GM12872 (cell line): ENCODE results near the gene VSIG10L.
A peak's percentile ranks its signal among the peaks of the same experiment; 100 is the strongest.

Experiments
- CTCF ChIP-seq: IDR thresholded peaks from 3 replicates; pipeline ENCODE4 v1.5.1; 2011; ENCODE audit warnings: low read depth, mild to moderate bottlenecking, low read length, moderate library complexity; ENCODE audit not compliant: insufficient read depth

VSIG10L gene

DNA sequence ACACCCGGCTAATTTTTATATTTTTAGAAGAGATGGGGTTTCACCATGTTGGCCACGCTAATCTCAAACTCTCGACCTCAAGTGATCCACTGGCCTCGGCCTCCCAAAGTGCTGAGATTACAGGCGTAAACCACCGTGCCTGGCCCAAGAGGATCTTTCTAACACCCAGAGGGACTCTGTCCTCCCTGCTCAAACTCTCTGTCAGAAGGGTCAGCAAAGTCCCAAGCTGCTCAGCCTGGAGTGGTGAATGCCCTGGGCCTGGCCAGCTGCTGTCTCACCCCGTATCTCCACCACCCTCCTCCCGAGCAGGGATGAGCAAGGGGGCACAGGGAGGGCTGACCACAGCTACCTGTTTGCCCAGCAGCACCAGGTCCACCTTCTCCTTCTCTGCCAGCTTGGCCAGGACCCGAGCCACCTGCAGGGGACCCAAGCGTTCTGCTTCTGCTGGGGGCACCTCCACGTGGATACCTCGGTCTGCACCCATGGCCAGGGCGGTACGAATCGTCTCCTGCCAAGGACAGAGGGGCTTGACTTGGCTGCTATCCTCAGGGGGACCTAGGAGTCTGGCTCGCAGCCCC, 10.9 kb upstream of the VSIG10L start:
- no peak for TF ChIP-seq CTCF

- no peak for TF ChIP-seq CTCF
Observed at GRCh38 chr19:51351266-51351990, 9.5 kb upstream of the VSIG10L start.

DNA sequence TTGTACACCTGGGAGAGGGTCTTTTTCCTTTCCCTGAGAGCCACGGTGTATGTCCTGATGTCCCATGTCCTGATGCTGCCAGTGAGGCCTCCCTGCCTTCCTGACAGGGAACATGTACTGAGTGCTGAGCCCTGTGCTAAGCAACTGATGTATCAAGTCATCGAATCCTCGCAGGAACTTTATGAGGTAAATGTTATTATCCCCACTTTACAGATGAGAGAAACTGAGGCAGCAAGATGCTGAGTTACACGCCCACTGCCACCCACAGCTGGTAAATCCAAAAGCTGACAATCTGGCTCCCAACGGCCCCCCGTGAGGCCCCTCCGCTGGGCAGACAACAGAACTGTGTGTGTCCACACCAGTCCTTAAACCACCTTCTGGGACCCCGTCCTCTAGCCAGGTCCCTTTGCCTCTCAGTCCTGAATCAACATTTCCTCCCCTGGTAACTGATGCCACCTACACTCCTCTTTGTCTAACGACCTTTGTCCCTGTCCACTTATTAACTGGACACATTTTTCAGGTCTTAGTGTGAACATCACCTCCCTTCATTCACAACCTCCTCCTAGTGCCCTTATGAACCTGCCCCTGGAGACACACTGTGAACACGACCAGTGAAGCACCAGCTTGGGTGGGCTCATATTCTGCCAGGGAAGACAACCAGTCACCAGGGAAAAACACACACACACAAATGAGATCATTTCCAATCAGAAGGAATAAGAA, 5.4 kb upstream of the VSIG10L start:
- no peak for TF ChIP-seq CTCF

DNA sequence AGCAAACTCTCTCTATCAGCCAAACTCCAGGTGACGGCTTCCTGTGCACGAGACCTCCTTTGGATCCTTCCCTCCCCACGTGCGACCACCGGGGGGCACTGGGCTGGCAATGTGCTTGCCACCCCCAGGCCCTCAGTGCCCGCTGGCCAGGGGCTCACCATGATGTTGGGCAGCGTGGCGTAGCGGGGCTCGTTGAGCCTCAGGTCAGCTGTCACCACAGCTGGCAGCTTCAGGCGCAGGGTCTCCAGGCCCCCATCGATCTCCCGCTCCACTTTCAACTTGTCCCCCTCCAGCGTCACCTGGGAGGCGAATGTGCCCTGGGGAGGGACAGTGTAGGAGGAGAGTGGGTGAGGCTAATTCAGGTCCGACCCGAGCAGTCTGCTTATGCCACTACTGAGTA, 4.8 kb upstream of the VSIG10L start:
- TF ChIP-seq CTCF, result 0 out of 3 replicates have a peak, but pooled peaks have one; percentile 12

- no peak for TF ChIP-seq CTCF
Observed at GRCh38 chr19:51345076-51345620, 3.2 kb upstream of the VSIG10L start.

GRCh38 chr19:51342631-51343569, 961 bp upstream of the VSIG10L start:
- no peak for TF ChIP-seq CTCF
